Gastroesophageal sphincter (tissue), 4 donors: ENCODE data around the gene ARRDC1. TPM values are rescaled to one million over a fixed set of nuclear protein-coding genes. Genes with fewer than 3 reads are reported as not detected.

Experiments
- ATAC-seq: fragments of 150-250 bp; one replicate; pipeline ENCODE4 v1.9.1; 2016; ENCODE audit warnings: mild to moderate bottlenecking, moderate library complexity
- H3K27ac ChIP-seq, 4 donors: fragments of 200-600 bp; sonication (generic) in 3 of 4; 1 replicate in 3 of 4; 2 replicates in 1 of 4; pipeline ENCODE4 v1.5.1; 2016 to 2019
- H3K27me3 ChIP-seq: fragments of 200-600 bp; sonication (generic); one replicate; pipeline ENCODE4 v1.5.1; 2019
- H3K36me3 ChIP-seq, 2 donors: fragments of 200-600 bp; sonication (generic); one replicate each; pipeline ENCODE4 v1.5.1; 2019; ENCODE audit warnings: control low read depth in 1 of 2
- H3K4me1 ChIP-seq, 3 donors: fragments of 200-600 bp; sonication (generic); 1 replicate in 2 of 3; 2 replicates in 1 of 3; pipeline ENCODE4 v1.5.1; 2016 to 2019; ENCODE audit warnings: control low read depth in 2 of 3
- H3K4me3 ChIP-seq, 2 donors: fragments of 200-600 bp; sonication (generic); one replicate each; pipeline ENCODE4 v1.5.1; 2019; ENCODE audit warnings: mild to moderate bottlenecking in 1 of 2, moderate library complexity in 1 of 2
- H3K9me3 ChIP-seq, 3 donors: fragments of 200-600 bp; sonication (generic); one replicate each; pipeline ENCODE4 v1.5.1; 2017 to 2019; ENCODE audit warnings: control low read depth in 2 of 3
- CTCF ChIP-seq, 4 experiments: fragments of 200-600 bp in 2 of 4; fragments of 450-650 bp in 2 of 4; sonication (generic) in 1 of 4; IDR thresholded peaks; one replicate each; pipeline ENCODE4 v1.5.1; 2017 to 2019; ENCODE audit warnings: antibody characterized with exemption in 4 of 4, mild to moderate bottlenecking in 2 of 4, moderate library complexity in 2 of 4
- EP300 ChIP-seq: sonication (generic); formaldehyde crosslinking; IDR thresholded peaks from one replicate; pipeline ENCODE4 v1.6.1; 2017; ENCODE audit warnings: antibody characterized with exemption, mild to moderate bottlenecking
- POLR2A ChIP-seq, 2 donors: fragments of 450-650 bp; IDR thresholded peaks; one replicate each; pipeline ENCODE4 v1.6.1; 2017; ENCODE audit warnings: antibody characterized with exemption in 2 of 2, mild to moderate bottlenecking in 2 of 2, moderate library complexity in 1 of 2
- POLR2AphosphoS5 ChIP-seq: sonication (generic); formaldehyde crosslinking; IDR thresholded peaks from one replicate; pipeline ENCODE4 v1.6.1; 2017; ENCODE audit warnings: antibody characterized with exemption
- WGBS, 2 donors: methylation state at CpG; one replicate each; pipeline ENCODE4 v1.1.5; 2018; ENCODE audit warnings: low coverage in 1 of 2; 5-methylcytosine and 5-hydroxymethylcytosine counted together
- total RNA-seq, 4 donors: library from RNA; depleted of rRNA; stranded (reverse); fragments of >200 nt; gene quantifications; one replicate each; pipeline ENCODE4 v1.1.0, GENCODE V29; 2016

Gene ARRDC1
- total RNA-seq, 4 donors from 2014 or later: 16.0 to 25.1 (median 21.9) TPM

- Histone ChIP-seq H3K27ac (no peak overlapping the region), H3K36me3 (peaks cover 0 to 29% of the 10 kb centered on the region in 2 donors), H3K4me1 (peaks cover 0 to 46% (median 28%) of the 10 kb centered on the region in 3 donors), H3K9me3 (no peaks in the 10 kb centered on the region), H3K27me3 (no peaks in the 10 kb centered on the region), H3K4me3 (no peak overlapping the region)
- no peak for ATAC-seq
- no peak for TF ChIP-seq CTCF (IDR thresholded peaks at IDR 0.05)
- no peak for TF ChIP-seq POLR2AphosphoS5
- no peak for TF ChIP-seq EP300
- TF ChIP-seq POLR2A (IDR thresholded peaks at IDR 0.05): no peak
- WGBS, 2 donors: 72 to 100% methylated on average over 1 to 3 of the region's 6 CpGs
Observed at GRCh38 chr9:137610944-137611343, 5.5 kb downstream of the ARRDC1 start.

GRCh38 chr9:137611623-137612609 lies 6.4 kb downstream of the ARRDC1 start:
- Histone ChIP-seq H3K27ac (peak overlapping the region in 2 of 4 donors; percentile 8 to 16), H3K27me3 (no peaks in the 10 kb centered on the region), H3K4me3 (no peak overlapping the region), H3K36me3 (peaks cover 0 to 38% of the 10 kb centered on the region in 2 donors), H3K9me3 (no peaks in the 10 kb centered on the region), H3K4me1 (peaks cover 0 to 44% (median 20%) of the 10 kb centered on the region in 3 donors)
- ATAC-seq: peak; percentile 48
- no peak for TF ChIP-seq POLR2A (IDR thresholded peaks at IDR 0.05)
- WGBS, 2 donors: 30% methylated on average over 4 of the region's 21 CpGs; no CpG with 5 or more reads in 1 of the 2 donors

- 40% methylated on average over 1 of the region's 8 CpGs; no CpG with 5 or more reads in 1 of the 2 donors for WGBS, 2 donors
- Histone ChIP-seq H3K27me3 (no peaks in the 10 kb centered on the region), H3K4me1 (peaks cover 3 to 44% (median 19%) of the 10 kb centered on the region in 3 donors), H3K9me3 (no peaks in the 10 kb centered on the region), H3K27ac (peak overlapping the region in 2 of 4 donors; percentile 8 to 16), H3K4me3 (no peak overlapping the region), H3K36me3 (peaks cover 0 to 39% of the 10 kb centered on the region in 2 donors)
- no peak for TF ChIP-seq CTCF (IDR thresholded peaks at IDR 0.05)
- TF ChIP-seq EP300: no peak
- no peak for TF ChIP-seq POLR2A (IDR thresholded peaks at IDR 0.05)
- no peak for TF ChIP-seq POLR2AphosphoS5
- ATAC-seq: no peak
Observed at GRCh38 chr9:137612741-137613142, 7.3 kb downstream of the ARRDC1 start.

GRCh38 chr9:137613259-137613658 lies 7.8 kb downstream of the ARRDC1 start:
- H3K36me3 ChIP-seq: peaks cover 0 to 39% of the 10 kb centered on the region in 2 donors
- peaks cover 4 to 44% (median 22%) of the 10 kb centered on the region in 3 donors for H3K4me1 ChIP-seq
- TF ChIP-seq POLR2AphosphoS5 (no peak), EP300 (no peak), POLR2A (IDR thresholded peaks at IDR 0.05) (no peak), CTCF (IDR thresholded peaks at IDR 0.05) (no peak)
- H3K9me3 ChIP-seq: no peaks in the 10 kb centered on the region
- no peak overlapping the region for H3K27ac ChIP-seq
- ATAC-seq: no peak
- H3K27me3 ChIP-seq: no peaks in the 10 kb centered on the region
- WGBS, 2 donors: 100% methylated on average over 1 of the region's 5 CpGs; no CpG with 5 or more reads in 1 of the 2 donors
- H3K4me3 ChIP-seq: no peak overlapping the region

- H3K9me3 ChIP-seq: no peaks in the 10 kb centered on the region
- H3K27ac ChIP-seq: no peak overlapping the region
- TF ChIP-seq EP300: no peak
- TF ChIP-seq POLR2A (IDR thresholded peaks at IDR 0.05): no peak
- no peak for TF ChIP-seq POLR2AphosphoS5
- TF ChIP-seq CTCF (IDR thresholded peaks at IDR 0.05): no peak
- H3K27me3 ChIP-seq: no peaks in the 10 kb centered on the region
- peaks cover 0 to 39% of the 10 kb centered on the region in 2 donors for H3K36me3 ChIP-seq
- no peak overlapping the region for H3K4me3 ChIP-seq
- no peak for ATAC-seq
- H3K4me1 ChIP-seq: peaks cover 4 to 40% (median 22%) of the 10 kb centered on the region in 3 donors
- WGBS, 2 donors: 67% methylated on average over 1 of the region's 27 CpGs; no CpG with 5 or more reads in 1 of the 2 donors
Observed at GRCh38 chr9:137613738-137614523, 8.4 kb downstream of the ARRDC1 start.
